ENCODE results near the gene PCDHA11. TPM values are rescaled to one million over a fixed set of nuclear protein-coding genes. Genes with fewer than 3 reads are reported as not detected.

PCDHA11 gene
- total and polyA plus RNA-seq, 10 of the 15 experiments (the other 5 are each of a cell fraction or from before 2014, with no cell fraction given): 0.06 TPM; not detected in 9

GRCh38 chr5:140870221-140871201 is 1.8 kb downstream of the PCDHA11 start:
- no peak for ATAC-seq
- no peaks in the 10 kb centered on the region for H3K27me3 ChIP-seq (replicated peaks in 1 of 2; ENCODE audit: control insufficient read depth in 2 of 2, insufficient read depth in 2 of 2, low read length in 1 of 2)
- no peak for FAIRE-seq
- DNase-seq (ENCODE audit: low read depth, low spot score): no peak
- ChIA-PET CTCF (no interaction called here), SMC1A (ENCODE audit: uncharacterized antibody, unreplicated experiment) (no interaction called here), RAD21 (ENCODE audit: unreplicated experiment) (no interaction called here), POLR2A (no interaction called here)
- no peak overlapping the region for H2AFZ ChIP-seq (ENCODE audit: control insufficient read depth, low read depth, low read length)
- TF ChIP-seq SREBF1 (IDR thresholded peaks at IDR 0.05; ENCODE audit: low read length): no peak
- TF ChIP-seq WRNIP1 (IDR thresholded peaks at IDR 0.05; ENCODE audit: borderline replicate concordance, low read depth, low read length): no peak
- TF ChIP-seq HDAC6 (IDR thresholded peaks at IDR 0.05; ENCODE audit: unreplicated experiment): no peak
- no peak for TF ChIP-seq RB1 (IDR thresholded peaks at IDR 0.05; ENCODE audit: borderline replicate concordance)
- TF ChIP-seq RFX5 (IDR thresholded peaks at IDR 0.05; ENCODE audit: low read depth, low read length): no peak
- no peak for TF ChIP-seq SKIL (IDR thresholded peaks at IDR 0.05; ENCODE audit: low read depth, poor library complexity, severe bottlenecking)
- TF ChIP-seq ESRRA (IDR thresholded peaks at IDR 0.05; ENCODE audit: low read length): no peak
- TF ChIP-seq PAX8 (IDR thresholded peaks at IDR 0.05): no peak
- TF ChIP-seq PML (IDR thresholded peaks at IDR 0.05; ENCODE audit: low read length): no peak
- TF ChIP-seq ZNF622 (IDR thresholded peaks at IDR 0.05): no peak
- no peak for TF ChIP-seq SUPT20H (IDR thresholded peaks at IDR 0.05; ENCODE audit: borderline replicate concordance, control insufficient read depth, low read depth, low read length)
- TF ChIP-seq ZBTB4 (CRISPR knock-in tag; IDR thresholded peaks at IDR 0.05): no peak
- no peak for TF ChIP-seq SMARCA5 (IDR thresholded peaks at IDR 0.05)
- no peak for TF ChIP-seq CREB1 (IDR thresholded peaks at IDR 0.05; ENCODE audit: low read depth)
- no peak for TF ChIP-seq ATF2 (IDR thresholded peaks at IDR 0.05; ENCODE audit: low read length)
- H3K4me2 ChIP-seq (ENCODE audit: control insufficient read depth, insufficient read depth): no peak overlapping the region
- no peaks in the 10 kb centered on the region for H3K79me2 ChIP-seq (ENCODE audit: control insufficient read depth, insufficient read depth, low read length)
- H3K27ac ChIP-seq (ENCODE audit: control insufficient read depth, insufficient read depth): no peak overlapping the region
- intact Hi-C loops (cut with micrococcal nuclease; ENCODE audit: unreplicated experiment) (no loop called here), in situ Hi-C loops (cut with MboI) (no loop called here)
- no peaks in the 10 kb centered on the region; the same call in 1 of the 3 replicates for H3K9me3 ChIP-seq (replicated peaks; ENCODE audit: control insufficient read depth, insufficient read depth, low read length)
- WGBS (ENCODE audit: insufficient coverage, insufficient replicate concordance, low lambda C conversion rate, missing lambda C conversion rate): 88% methylated on average over 111 of the region's 114 CpGs
- BruUV-seq (replicated peaks): no TSS peak
- no peaks in the 10 kb centered on the region for H3K36me3 ChIP-seq (ENCODE audit: control insufficient read depth in 2 of 2, insufficient read depth in 2 of 2, low read length in 1 of 2)
- no peak overlapping the region for H3K4me3 ChIP-seq
- H3K4me1 ChIP-seq (ENCODE audit: control insufficient read depth, insufficient read depth, low read length): no peaks in the 10 kb centered on the region
- no peaks in the 10 kb centered on the region for H4K20me1 ChIP-seq (ENCODE audit: control insufficient read depth, insufficient read depth)
- H3K9ac ChIP-seq (ENCODE audit: control insufficient read depth, insufficient read depth, low read length): no peak overlapping the region

Measured in GM12878 (cell line).